Vagina (tissue), 2 donors: ENCODE measurements around the gene PCDH18.
"Not testable (repeated sequence)": the region's sequence is repeated elsewhere in the genome, so short reads cannot be mapped to it uniquely, and the experiment has no call there.

Experiments
- CTCF ChIP-seq, 3 experiments: fragments of 450-650 bp in 2 of 3; fragments of 200-600 bp in 1 of 3; sonication (generic) in 1 of 3; IDR thresholded peaks; one replicate each; pipeline ENCODE4 v1.5.1; 2017 to 2019; ENCODE audit warnings: antibody characterized with exemption in 3 of 3, mild to moderate bottlenecking in 2 of 3, moderate library complexity in 2 of 3
- POLR2A ChIP-seq, 2 donors: fragments of 450-650 bp; IDR thresholded peaks; one replicate each; pipeline ENCODE4 v1.6.1; 2017; ENCODE audit warnings: antibody characterized with exemption in 2 of 2, mild to moderate bottlenecking in 2 of 2, moderate library complexity in 2 of 2
- POLR2AphosphoS5 ChIP-seq, 2 donors: sonication (generic); formaldehyde crosslinking; IDR thresholded peaks; one replicate each; pipeline ENCODE4 v1.9.0; 2017; ENCODE audit warnings: antibody characterized with exemption in 2 of 2, mild to moderate bottlenecking in 2 of 2, low read depth in 1 of 2; ENCODE audit not compliant: insufficient read depth in 1 of 2

- not testable (repeated sequence) for TF ChIP-seq CTCF (IDR thresholded peaks at IDR 0.05); POLR2A (IDR thresholded peaks at IDR 0.05); POLR2AphosphoS5 (IDR thresholded peaks at IDR 0.05; ENCODE audit: insufficient read depth in 1 of 2, low read depth in 1 of 2)
Observed at GRCh38 chr4:137496267-137496666, 36.0 kb downstream of the PCDH18 start.
